Natural killer cell (primary cell): ENCODE data around the gene CCDC15. TPM values are rescaled to one million over a fixed set of nuclear protein-coding genes. Genes with fewer than 3 reads are reported as not detected.
A peak's percentile ranks its signal among the peaks of the same experiment; 100 is the strongest.

Source experiments
- ATAC-seq, 3 donors: fragments of 150-1000 bp in 2 of 3; fragments of 200-7000 bp in 1 of 3; cut with Tn5 transposase; 1 replicate in 1 of 3; 2 replicates in 2 of 3; pipeline ENCODE4 v1.10.0; 2021; ENCODE audit warnings: mild to moderate bottlenecking in 2 of 3, moderate library complexity in 2 of 3
- DNase-seq, 2 donors: peaks; one replicate each; pipeline versions ENCODE4 v3.0.0 to v3.0.0-alpha.2; 2013 to 2021; ENCODE audit warnings: mixed read lengths in 1 of 2
- H3K27ac ChIP-seq: one replicate; pipeline ENCODE4 v1.5.1; 2013; ENCODE audit warnings: mild to moderate bottlenecking, low read length
- H3K27me3 ChIP-seq: one replicate; pipeline ENCODE4 v1.6.1; 2013; ENCODE audit warnings: low read length; ENCODE audit not compliant: control insufficient read depth, insufficient read depth
- H3K36me3 ChIP-seq: one replicate; pipeline ENCODE4 v1.6.1; 2013; ENCODE audit warnings: low read length; ENCODE audit not compliant: control insufficient read depth, insufficient read depth
- H3K4me1 ChIP-seq: one replicate; pipeline ENCODE4 v1.6.1; 2013; ENCODE audit warnings: low read length; ENCODE audit not compliant: control insufficient read depth, insufficient read depth
- H3K4me3 ChIP-seq: one replicate; pipeline ENCODE4 v1.5.1; 2013; ENCODE audit warnings: low read length
- H3K9me3 ChIP-seq: one replicate; pipeline ENCODE4 v1.6.1; 2013; ENCODE audit warnings: low read length; ENCODE audit not compliant: control insufficient read depth, insufficient read depth
- H3K27ac Mint-ChIP-seq, 2 donors: one replicate each; pipeline ENCODE4 v1.8.0; 2022; ENCODE audit warnings: mild to moderate bottlenecking in 2 of 2, mixed read lengths in 2 of 2, moderate library complexity in 1 of 2
- H3K27me3 Mint-ChIP-seq, 2 donors: one replicate each; pipeline ENCODE4 v1.8.0; 2022; ENCODE audit warnings: low read depth in 2 of 2, mixed read lengths in 2 of 2
- H3K36me3 Mint-ChIP-seq: one replicate; pipeline ENCODE4 v1.8.0; 2022; ENCODE audit warnings: mixed read lengths
- H3K4me1 Mint-ChIP-seq, 2 donors: one replicate each; pipeline ENCODE4 v1.8.0; 2022; ENCODE audit warnings: mixed read lengths in 2 of 2
- H3K4me3 Mint-ChIP-seq: one replicate; pipeline ENCODE4 v1.8.0; 2022; ENCODE audit warnings: mild to moderate bottlenecking, moderate library complexity, mixed read lengths
- H3K9me3 Mint-ChIP-seq, 2 donors: one replicate each; pipeline ENCODE4 v1.8.0; 2022; ENCODE audit warnings: mixed read lengths in 2 of 2
- WGBS: methylation state at CpG from one replicate; pipeline ENCODE4 v1.1.7; 2013; ENCODE audit warnings: missing lambda C conversion rate; ENCODE audit not compliant: insufficient coverage; 5-methylcytosine and 5-hydroxymethylcytosine counted together
- intact Hi-C: fragments of 100-400 bp; cut with micrococcal nuclease; formaldehyde crosslinking; loops from one replicate; pipeline ENCODE4 v1.14.2; 2022
- total RNA-seq, 4 donors: library from RNA; stranded (reverse); fragments of 120-200 nt in 1 of 4; gene quantifications; one replicate each; pipeline versions ENCODE4 v1.2.3 to v1.2.4, GENCODE V29; 2013 to 2022
- TF ChIP-seq, protein P1 (sequence below): fragments of 200-600 bp; IDR thresholded peaks from one replicate; pipeline ENCODE4 v1.8.0; 2022; ENCODE audit warnings: antibody characterized with exemption

CCDC15 gene
- total RNA-seq, 3 donors from 2014 or later (not counting 1 experiment from before 2014, with no cell fraction given) = 3.8 to 4.7 (median 3.9) TPM

DNA sequence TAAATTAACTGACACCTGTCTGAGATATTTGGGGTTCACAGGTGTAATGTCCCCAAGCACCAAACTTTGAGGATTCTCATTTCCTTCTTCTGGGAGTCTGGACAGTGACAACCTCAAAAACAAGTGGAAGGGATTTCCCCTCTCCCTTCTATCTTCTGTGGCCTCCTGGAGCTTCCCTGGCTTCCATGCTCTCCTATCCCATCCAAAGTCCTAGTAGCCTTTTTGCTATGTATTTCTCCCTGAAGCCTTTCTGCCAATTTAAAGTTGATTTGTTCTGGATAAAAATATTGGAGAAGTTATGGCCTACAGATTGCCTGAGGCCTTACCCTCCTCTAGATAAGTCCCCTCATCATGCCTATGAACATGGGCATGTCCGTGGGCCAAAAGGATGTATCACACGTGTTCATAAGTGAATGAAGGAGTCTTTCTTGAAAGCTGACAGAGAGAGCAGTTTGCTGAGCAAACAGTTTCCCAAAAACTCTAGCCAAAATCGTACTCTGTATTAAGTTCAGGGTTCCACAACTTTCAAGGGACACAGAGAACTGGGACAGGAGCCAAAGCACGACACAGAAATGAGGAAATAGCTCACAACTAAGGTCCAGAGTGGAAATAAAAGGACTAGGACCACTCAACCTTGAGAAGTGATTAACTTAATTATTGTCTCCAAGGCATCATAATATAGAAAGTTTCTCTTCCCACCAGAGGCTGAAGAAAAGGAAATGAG lies 24.9 kb upstream of the CCDC15 start:
- no peak for ATAC-seq
- Histone ChIP-seq H3K27ac (no peak overlapping the region), H3K27me3 (no peaks in the 10 kb centered on the region), H3K4me1 (no peaks in the 10 kb centered on the region), H3K9me3 (no peaks in the 10 kb centered on the region), H3K4me3 (no peak overlapping the region), H3K36me3 (no peaks in the 10 kb centered on the region)
- no peaks in the 10 kb centered on the region for H3K27me3 Mint-ChIP-seq
- no peak overlapping the region for H3K27ac Mint-ChIP-seq
- no peak for DNase-seq
- TF ChIP-seq, protein P1, sequence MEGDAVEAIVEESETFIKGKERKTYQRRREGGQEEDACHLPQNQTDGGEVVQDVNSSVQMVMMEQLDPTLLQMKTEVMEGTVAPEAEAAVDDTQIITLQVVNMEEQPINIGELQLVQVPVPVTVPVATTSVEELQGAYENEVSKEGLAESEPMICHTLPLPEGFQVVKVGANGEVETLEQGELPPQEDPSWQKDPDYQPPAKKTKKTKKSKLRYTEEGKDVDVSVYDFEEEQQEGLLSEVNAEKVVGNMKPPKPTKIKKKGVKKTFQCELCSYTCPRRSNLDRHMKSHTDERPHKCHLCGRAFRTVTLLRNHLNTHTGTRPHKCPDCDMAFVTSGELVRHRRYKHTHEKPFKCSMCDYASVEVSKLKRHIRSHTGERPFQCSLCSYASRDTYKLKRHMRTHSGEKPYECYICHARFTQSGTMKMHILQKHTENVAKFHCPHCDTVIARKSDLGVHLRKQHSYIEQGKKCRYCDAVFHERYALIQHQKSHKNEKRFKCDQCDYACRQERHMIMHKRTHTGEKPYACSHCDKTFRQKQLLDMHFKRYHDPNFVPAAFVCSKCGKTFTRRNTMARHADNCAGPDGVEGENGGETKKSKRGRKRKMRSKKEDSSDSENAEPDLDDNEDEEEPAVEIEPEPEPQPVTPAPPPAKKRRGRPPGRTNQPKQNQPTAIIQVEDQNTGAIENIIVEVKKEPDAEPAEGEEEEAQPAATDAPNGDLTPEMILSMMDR = no peak
- 52% methylated on average over 4 of the region's 4 CpGs for WGBS
- no peaks in the 10 kb centered on the region for H3K36me3 Mint-ChIP-seq
- no peaks in the 10 kb centered on the region for H3K9me3 Mint-ChIP-seq
- no peak overlapping the region for H3K4me3 Mint-ChIP-seq
- intact Hi-C loops = no loop called here
- no peaks in the 10 kb centered on the region for H3K4me1 Mint-ChIP-seq

DNA sequence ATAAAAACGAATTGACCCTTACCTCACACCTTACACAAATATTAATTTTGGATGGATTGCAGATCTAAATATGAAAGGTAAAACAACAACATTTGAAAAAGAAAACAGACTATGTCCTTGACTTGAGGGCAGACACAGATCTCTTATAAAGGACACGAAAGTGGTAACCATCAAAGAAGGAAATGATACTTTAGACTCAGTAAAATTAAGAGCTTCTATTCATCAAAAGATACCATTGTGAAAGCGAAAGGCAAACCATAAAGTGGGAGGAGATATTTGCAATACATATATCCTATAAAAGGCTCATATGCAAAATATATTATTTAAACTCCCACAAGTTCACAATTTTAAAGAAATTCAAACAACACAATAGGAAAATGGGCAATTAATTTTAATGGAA lies 23.2 kb upstream of the CCDC15 start:
- ATAC-seq (no peak), DNase-seq (peak in 1 of 2 donors; percentile 15)
- TF ChIP-seq, protein P1 = no peak
- Mint-ChIP-seq H3K27me3 (peaks cover 2% of the 10 kb centered on the region in 2 donors), H3K9me3 (no peaks in the 10 kb centered on the region), H3K36me3 (no peaks in the 10 kb centered on the region), H3K27ac (no peak overlapping the region), H3K4me1 (no peaks in the 10 kb centered on the region), H3K4me3 (no peak overlapping the region)
- H3K36me3 ChIP-seq = no peaks in the 10 kb centered on the region
- no peaks in the 10 kb centered on the region for H3K4me1 ChIP-seq
- H3K27me3 ChIP-seq = no peaks in the 10 kb centered on the region
- WGBS = no CpG with 5 or more reads among the region's 3 CpGs
- H3K4me3 ChIP-seq = no peak overlapping the region
- intact Hi-C loops = no loop called here
- no peak overlapping the region for H3K27ac ChIP-seq
- H3K9me3 ChIP-seq = no peaks in the 10 kb centered on the region

DNA sequence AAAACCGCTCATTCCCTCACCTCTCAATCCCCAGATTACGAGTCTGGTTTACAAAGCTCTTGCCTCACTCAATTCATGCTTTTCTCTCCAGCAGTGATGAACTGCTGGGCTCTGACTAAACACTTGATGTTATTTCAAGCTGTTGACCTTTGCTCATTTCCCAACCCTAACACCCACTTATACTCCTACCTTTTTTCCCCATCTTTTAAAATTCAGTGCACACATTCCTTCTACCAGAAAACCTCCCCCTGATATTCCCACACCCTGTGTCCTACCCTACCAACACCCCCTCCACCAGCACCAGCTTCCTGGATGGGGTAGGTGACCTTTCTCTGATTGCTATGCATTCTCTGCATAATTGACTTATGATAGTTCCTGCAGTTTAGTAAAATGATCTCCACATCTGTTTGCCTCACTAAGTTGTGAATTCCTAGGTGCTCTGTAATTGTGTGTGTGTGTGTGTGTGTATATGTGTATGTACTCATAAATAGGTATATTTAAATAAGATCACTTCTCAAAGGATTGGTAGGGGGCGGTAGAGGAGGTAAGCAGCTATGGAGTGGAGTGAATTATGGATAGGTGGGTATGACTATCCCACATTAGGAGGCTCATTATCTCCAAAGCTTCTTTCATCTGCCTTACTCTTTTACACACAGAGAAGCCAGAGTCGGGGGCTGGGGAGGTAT lies 19.0 kb upstream of the CCDC15 start:
- Mint-ChIP-seq H3K4me3 (no peak overlapping the region), H3K36me3 (no peaks in the 10 kb centered on the region), H3K4me1 (no peaks in the 10 kb centered on the region), H3K9me3 (no peaks in the 10 kb centered on the region), H3K27ac (no peak overlapping the region), H3K27me3 (peaks cover 7 to 16% of the 10 kb centered on the region in 2 donors)
- H3K36me3 ChIP-seq = no peaks in the 10 kb centered on the region
- no peaks in the 10 kb centered on the region for H3K9me3 ChIP-seq
- no peak overlapping the region for H3K27ac ChIP-seq
- 93% methylated on average over 2 of the region's 4 CpGs for WGBS
- H3K4me3 ChIP-seq = no peak overlapping the region
- TF ChIP-seq, protein P1 = no peak
- no peaks in the 10 kb centered on the region for H3K4me1 ChIP-seq
- DNase-seq = no peak
- H3K27me3 ChIP-seq = no peaks in the 10 kb centered on the region
- no peak for ATAC-seq
- intact Hi-C loops = no loop called here
